ENCODE data around the gene TRPM1. TPM values are rescaled to one million over a fixed set of nuclear protein-coding genes. Genes with fewer than 3 reads are reported as not detected.

Gene TRPM1
- polyA plus RNA-seq, 1 donor: not detected

DNA sequence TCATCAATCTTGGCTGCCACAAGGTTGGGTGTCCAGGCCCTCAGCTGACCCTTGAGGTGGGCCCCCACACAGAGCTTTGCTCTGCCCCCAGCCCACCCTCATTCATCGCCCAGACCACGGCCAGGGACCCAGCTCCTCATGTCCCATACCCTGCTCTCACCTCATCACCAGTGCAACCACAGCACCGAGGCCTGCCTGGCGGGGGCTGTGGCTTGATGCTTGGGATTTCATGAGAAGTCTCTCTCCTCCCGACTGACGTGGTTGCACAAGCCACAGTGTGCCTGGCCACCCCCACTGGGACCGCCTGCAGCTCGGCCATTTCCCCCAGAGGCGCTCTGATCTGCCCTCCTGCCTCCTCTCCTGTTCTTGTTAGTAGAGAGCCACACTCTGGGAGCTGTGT lies 64.7 kb downstream of the TRPM1 start:
- no peak overlapping the region for H3K27ac ChIP-seq (ENCODE audit: low read length)
- H3K4me1 ChIP-seq (ENCODE audit: control insufficient read depth, insufficient read depth, low read length): no peaks in the 10 kb centered on the region
- no peaks in the 10 kb centered on the region for H3K9me3 ChIP-seq (ENCODE audit: control insufficient read depth, low read depth, low read length)
- no peak overlapping the region for H3K4me3 ChIP-seq (ENCODE audit: low read length)
- H3K27me3 ChIP-seq (ENCODE audit: control insufficient read depth, insufficient read depth, low read length): no peaks in the 10 kb centered on the region
- no peaks in the 10 kb centered on the region for H3K36me3 ChIP-seq (ENCODE audit: control insufficient read depth, insufficient read depth, low read length)
- DNase-seq: no peak
- WGBS (ENCODE audit: insufficient coverage, low lambda C conversion rate): no CpG with 5 or more reads among the region's 9 CpGs

DNA sequence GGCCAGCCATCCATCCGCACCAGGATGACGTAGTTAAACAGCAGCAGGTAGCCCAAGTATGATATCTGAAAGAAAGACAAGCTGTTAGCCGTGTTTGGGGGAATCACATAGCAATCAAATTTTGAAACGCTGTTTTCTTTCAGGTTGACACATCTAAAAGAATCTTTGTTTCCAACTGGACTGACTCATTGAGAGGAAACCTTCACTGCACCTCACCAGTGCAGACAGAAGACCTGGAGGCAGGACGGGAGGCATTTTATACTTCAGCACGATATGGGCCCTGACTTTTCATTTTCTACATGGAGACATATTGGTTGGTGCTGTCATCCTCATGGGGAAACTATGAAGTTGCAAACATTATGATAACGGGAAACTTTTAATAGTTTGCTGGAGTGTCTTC lies 65.9 kb downstream of the TRPM1 start:
- H3K9me3 ChIP-seq (ENCODE audit: control insufficient read depth, low read depth, low read length): no peaks in the 10 kb centered on the region
- H3K36me3 ChIP-seq (ENCODE audit: control insufficient read depth, insufficient read depth, low read length): no peaks in the 10 kb centered on the region
- no peaks in the 10 kb centered on the region for H3K27me3 ChIP-seq (ENCODE audit: control insufficient read depth, insufficient read depth, low read length)
- no peaks in the 10 kb centered on the region for H3K4me1 ChIP-seq (ENCODE audit: control insufficient read depth, insufficient read depth, low read length)
- H3K4me3 ChIP-seq (ENCODE audit: low read length): no peak overlapping the region
- no peak for DNase-seq
- WGBS (ENCODE audit: insufficient coverage, low lambda C conversion rate): no CpG with 5 or more reads among the region's 7 CpGs
- H3K27ac ChIP-seq (ENCODE audit: low read length): no peak overlapping the region

DNA sequence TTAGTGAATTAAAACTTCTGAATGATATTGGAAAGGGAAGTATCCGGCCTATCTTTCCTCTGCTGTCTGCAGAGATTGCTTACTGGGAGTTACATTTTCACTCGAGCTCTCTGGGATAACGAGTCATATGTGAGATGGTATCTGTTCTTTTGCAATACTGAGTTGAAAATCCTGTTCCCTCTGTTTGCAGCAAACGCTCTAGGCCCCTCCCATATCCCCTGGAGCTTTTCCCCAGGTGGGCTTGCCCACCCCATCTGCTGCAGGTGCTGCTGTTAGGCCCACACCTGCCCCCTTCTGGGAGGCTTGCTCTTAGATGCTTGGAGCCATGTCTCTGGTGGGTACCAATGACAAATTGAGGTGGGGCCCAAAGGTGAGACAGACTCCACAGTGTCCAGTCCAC lies 67.4 kb downstream of the TRPM1 start:
- no peak overlapping the region for H3K4me3 ChIP-seq (ENCODE audit: low read length)
- no peaks in the 10 kb centered on the region for H3K36me3 ChIP-seq (ENCODE audit: control insufficient read depth, insufficient read depth, low read length)
- H3K27me3 ChIP-seq (ENCODE audit: control insufficient read depth, insufficient read depth, low read length): no peaks in the 10 kb centered on the region
- no peaks in the 10 kb centered on the region for H3K9me3 ChIP-seq (ENCODE audit: control insufficient read depth, low read depth, low read length)
- no CpG with 5 or more reads among the region's 4 CpGs for WGBS (ENCODE audit: insufficient coverage, low lambda C conversion rate)
- H3K4me1 ChIP-seq (ENCODE audit: control insufficient read depth, insufficient read depth, low read length): no peaks in the 10 kb centered on the region
- no peak overlapping the region for H3K27ac ChIP-seq (ENCODE audit: low read length)
- DNase-seq: no peak

DNA sequence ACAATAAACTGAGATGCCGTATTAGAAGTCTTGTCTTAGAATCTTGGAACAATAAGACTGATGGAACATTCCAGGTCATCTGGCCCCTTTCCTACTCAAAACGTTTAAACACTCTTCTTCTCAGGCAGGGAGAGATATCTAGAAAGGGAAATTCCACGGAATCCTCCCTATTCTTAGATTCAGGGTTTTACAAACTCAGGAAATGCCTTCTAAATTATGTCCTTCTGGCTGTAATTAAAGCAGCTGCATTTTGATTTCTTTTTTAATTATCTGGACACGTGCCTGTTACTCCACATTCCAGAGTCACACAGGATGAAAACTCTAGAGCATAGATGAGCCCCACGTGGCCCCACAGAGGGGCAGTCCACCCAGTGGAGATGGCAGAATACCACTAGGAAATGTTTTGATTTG lies 68.6 kb downstream of the TRPM1 start:
- no peaks in the 10 kb centered on the region for H3K4me1 ChIP-seq (ENCODE audit: control insufficient read depth, insufficient read depth, low read length)
- no peak overlapping the region for H3K4me3 ChIP-seq (ENCODE audit: low read length)
- no peak for DNase-seq
- H3K27ac ChIP-seq (ENCODE audit: low read length): no peak overlapping the region
- H3K36me3 ChIP-seq (ENCODE audit: control insufficient read depth, insufficient read depth, low read length): no peaks in the 10 kb centered on the region
- H3K27me3 ChIP-seq (ENCODE audit: control insufficient read depth, insufficient read depth, low read length): no peaks in the 10 kb centered on the region
- no peaks in the 10 kb centered on the region for H3K9me3 ChIP-seq (ENCODE audit: control insufficient read depth, low read depth, low read length)
- 50% methylated on average over 2 of the region's 5 CpGs for WGBS (ENCODE audit: insufficient coverage, low lambda C conversion rate)

DNA sequence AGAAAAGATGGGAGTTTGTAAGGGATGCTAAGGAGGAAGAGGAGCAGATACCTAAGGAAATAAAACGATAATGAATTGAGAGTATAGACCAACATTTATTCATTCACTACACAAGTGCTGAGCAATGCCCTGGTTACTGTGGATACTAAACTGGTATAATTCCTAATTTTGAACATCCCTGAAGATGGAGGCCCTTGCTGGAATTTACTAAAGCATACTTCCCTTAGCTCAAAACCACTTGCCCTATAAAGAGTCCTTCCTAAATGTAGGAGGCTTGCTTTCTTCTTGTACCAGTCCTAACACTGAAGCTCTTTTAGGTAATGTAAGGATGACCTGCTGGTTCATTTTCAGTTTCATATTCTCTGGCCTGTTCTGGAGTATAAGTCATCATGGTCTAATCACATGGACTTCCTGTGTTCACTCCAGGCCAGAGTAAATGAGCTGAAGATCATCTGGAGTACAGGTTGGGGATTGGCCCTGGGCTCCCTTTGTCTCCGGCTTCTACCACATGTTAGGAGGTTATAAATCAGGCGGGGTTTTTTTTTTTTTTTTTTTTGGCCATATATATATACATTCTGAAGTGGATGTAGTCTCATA lies 70.0 kb downstream of the TRPM1 start:
- Histone ChIP-seq H3K36me3 (ENCODE audit: control insufficient read depth, insufficient read depth, low read length) (no peaks in the 10 kb centered on the region), H3K4me3 (ENCODE audit: low read length) (no peak overlapping the region), H3K9me3 (ENCODE audit: control insufficient read depth, low read depth, low read length) (no peaks in the 10 kb centered on the region), H3K4me1 (ENCODE audit: control insufficient read depth, insufficient read depth, low read length) (no peaks in the 10 kb centered on the region), H3K27ac (ENCODE audit: low read length) (no peak overlapping the region), H3K27me3 (ENCODE audit: control insufficient read depth, insufficient read depth, low read length) (no peaks in the 10 kb centered on the region)
- DNase-seq: no peak
- 71% methylated on average over 1 of the region's 3 CpGs for WGBS (ENCODE audit: insufficient coverage, low lambda C conversion rate)

- Histone ChIP-seq H3K27ac (ENCODE audit: low read length) (no peak overlapping the region), H3K4me3 (ENCODE audit: low read length) (no peak overlapping the region), H3K4me1 (ENCODE audit: control insufficient read depth, insufficient read depth, low read length) (peaks cover 7% of the 10 kb centered on the region), H3K9me3 (ENCODE audit: control insufficient read depth, low read depth, low read length) (no peaks in the 10 kb centered on the region), H3K27me3 (ENCODE audit: control insufficient read depth, insufficient read depth, low read length) (no peaks in the 10 kb centered on the region), H3K36me3 (ENCODE audit: control insufficient read depth, insufficient read depth, low read length) (no peaks in the 10 kb centered on the region)
- DNase-seq: no peak
- no CpG with 5 or more reads among the region's 8 CpGs for WGBS (ENCODE audit: insufficient coverage, low lambda C conversion rate)
These were observed 73.5 kb downstream of the TRPM1 start for GRCh38 chr15:31027910-31028578.

DNA sequence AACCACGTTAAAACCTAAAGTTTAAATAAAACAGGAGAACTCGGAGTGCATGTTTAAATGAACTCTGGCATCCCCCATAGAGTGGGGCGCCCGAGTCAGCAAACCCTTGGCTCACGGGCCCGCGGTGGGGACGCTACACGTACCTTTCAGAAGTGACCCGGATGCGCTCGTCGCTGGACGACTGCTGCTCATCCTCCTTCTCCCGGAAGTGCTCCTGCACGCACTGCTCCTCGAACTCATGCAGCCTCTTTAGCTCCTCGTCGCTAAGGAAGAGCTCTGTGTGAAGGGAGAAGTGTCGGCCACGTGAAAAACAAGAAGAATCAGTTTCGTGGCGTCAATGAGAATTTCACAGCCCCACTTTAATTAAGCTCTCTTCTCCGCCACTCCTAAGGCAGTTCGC lies 75.5 kb downstream of the TRPM1 start:
- H3K27ac ChIP-seq (ENCODE audit: low read length): no peak overlapping the region
- no peaks in the 10 kb centered on the region for H3K36me3 ChIP-seq (ENCODE audit: control insufficient read depth, insufficient read depth, low read length)
- no peaks in the 10 kb centered on the region for H3K9me3 ChIP-seq (ENCODE audit: control insufficient read depth, low read depth, low read length)
- no peaks in the 10 kb centered on the region for H3K27me3 ChIP-seq (ENCODE audit: control insufficient read depth, insufficient read depth, low read length)
- no peak for DNase-seq
- no peak overlapping the region for H3K4me3 ChIP-seq (ENCODE audit: low read length)
- H3K4me1 ChIP-seq (ENCODE audit: control insufficient read depth, insufficient read depth, low read length): peaks cover 7% of the 10 kb centered on the region
- WGBS (ENCODE audit: insufficient coverage, low lambda C conversion rate): no CpG with 5 or more reads among the region's 25 CpGs

- WGBS (ENCODE audit: insufficient coverage, low lambda C conversion rate): no CpG with 5 or more reads among the region's 3 CpGs
- H3K9me3 ChIP-seq (ENCODE audit: control insufficient read depth, low read depth, low read length): no peaks in the 10 kb centered on the region
- no peaks in the 10 kb centered on the region for H3K27me3 ChIP-seq (ENCODE audit: control insufficient read depth, insufficient read depth, low read length)
- H3K27ac ChIP-seq (ENCODE audit: low read length): no peak overlapping the region
- no peaks in the 10 kb centered on the region for H3K36me3 ChIP-seq (ENCODE audit: control insufficient read depth, insufficient read depth, low read length)
- peak; percentile 39 to 67 for DNase-seq
- peaks cover 7% of the 10 kb centered on the region for H3K4me1 ChIP-seq (ENCODE audit: control insufficient read depth, insufficient read depth, low read length)
- H3K4me3 ChIP-seq (ENCODE audit: low read length): no peak overlapping the region
These were observed 76.5 kb downstream of the TRPM1 start for GRCh38 chr15:31024979-31025378.

DNA sequence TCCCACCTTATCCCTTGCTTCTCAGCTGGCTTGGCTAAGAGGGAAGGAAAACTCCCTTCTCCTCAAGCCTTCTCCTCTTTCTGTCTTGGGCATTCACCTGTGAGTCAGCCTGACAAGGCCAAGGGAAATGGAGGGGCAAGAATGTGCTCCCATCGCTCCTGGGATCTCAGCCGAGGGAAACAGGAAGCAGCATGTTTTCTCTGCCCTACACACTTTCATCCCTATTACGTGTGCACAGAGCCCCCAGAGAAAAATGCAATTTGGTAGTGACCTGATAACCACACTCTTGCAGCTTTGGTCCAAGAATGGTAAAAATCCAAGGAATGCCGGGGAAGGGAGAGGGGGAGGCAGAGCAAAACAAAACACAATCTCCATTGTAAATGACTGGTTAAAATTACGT lies 77.2 kb downstream of the TRPM1 start:
- no CpG with 5 or more reads among the region's 5 CpGs for WGBS (ENCODE audit: insufficient coverage, low lambda C conversion rate)
- peaks cover 7% of the 10 kb centered on the region for H3K4me1 ChIP-seq (ENCODE audit: control insufficient read depth, insufficient read depth, low read length)
- no peaks in the 10 kb centered on the region for H3K27me3 ChIP-seq (ENCODE audit: control insufficient read depth, insufficient read depth, low read length)
- H3K27ac ChIP-seq (ENCODE audit: low read length): no peak overlapping the region
- H3K4me3 ChIP-seq (ENCODE audit: low read length): no peak overlapping the region
- no peaks in the 10 kb centered on the region for H3K9me3 ChIP-seq (ENCODE audit: control insufficient read depth, low read depth, low read length)
- H3K36me3 ChIP-seq (ENCODE audit: control insufficient read depth, insufficient read depth, low read length): no peaks in the 10 kb centered on the region
- peak in 1 of 2 donors; percentile 42 for DNase-seq

GRCh38 chr15:31023841-31024240 lies 77.7 kb downstream of the TRPM1 start:
- Histone ChIP-seq H3K27ac (ENCODE audit: low read length) (no peak overlapping the region), H3K4me3 (ENCODE audit: low read length) (no peak overlapping the region), H3K4me1 (ENCODE audit: control insufficient read depth, insufficient read depth, low read length) (peaks cover 7% of the 10 kb centered on the region), H3K36me3 (ENCODE audit: control insufficient read depth, insufficient read depth, low read length) (no peaks in the 10 kb centered on the region), H3K9me3 (ENCODE audit: control insufficient read depth, low read depth, low read length) (no peaks in the 10 kb centered on the region), H3K27me3 (ENCODE audit: control insufficient read depth, insufficient read depth, low read length) (no peaks in the 10 kb centered on the region)
- DNase-seq: no peak
- 94% methylated on average over 3 of the region's 5 CpGs for whole genome bisulfite sequencing (ENCODE audit: insufficient coverage, low lambda C conversion rate)
